Ishikawa (cell line): ENCODE results near the gene SMAD1.

ENCODE experiments used
- CEBPB ChIP-seq: IDR thresholded peaks from 2 replicates; pipeline ENCODE4 v1.6.1; 2012
- CREB1 ChIP-seq: IDR thresholded peaks from 2 replicates; pipeline ENCODE4 v1.6.1; 2012; ENCODE audit warnings: low read depth
- EGR1 ChIP-seq: IDR thresholded peaks from 2 replicates; pipeline ENCODE4 v1.6.1; 2012
- EP300 ChIP-seq: IDR thresholded peaks from 2 replicates; pipeline ENCODE4 v1.6.1; 2012; ENCODE audit warnings: borderline replicate concordance
- FOXM1 ChIP-seq: IDR thresholded peaks from 2 replicates; pipeline ENCODE4 v1.6.1; 2012; ENCODE audit warnings: low read depth, borderline replicate concordance
- NFIC ChIP-seq: IDR thresholded peaks from 2 replicates; pipeline ENCODE4 v1.6.1; 2012
- RAD21 ChIP-seq: IDR thresholded peaks from 2 replicates; pipeline ENCODE4 v1.6.1; 2012; ENCODE audit warnings: low read depth
- TAF1 ChIP-seq: IDR thresholded peaks from 2 replicates; pipeline ENCODE4 v1.6.1; 2012; ENCODE audit warnings: low read depth, mild to moderate bottlenecking
- TCF12 ChIP-seq: IDR thresholded peaks from 2 replicates; pipeline ENCODE4 v1.6.1; 2012; ENCODE audit warnings: low read depth
- TEAD4 ChIP-seq: IDR thresholded peaks from 2 replicates; pipeline ENCODE4 v1.6.1; 2012
- YY1 ChIP-seq: IDR thresholded peaks from 2 replicates; pipeline ENCODE4 v1.6.1; 2012; ENCODE audit warnings: low read depth
- ZBTB7A ChIP-seq: IDR thresholded peaks from 2 replicates; pipeline ENCODE4 v1.6.1; 2012; ENCODE audit warnings: low read depth
- TF ChIP-seq, protein P1 (sequence below): IDR thresholded peaks from 2 replicates; pipeline ENCODE4 v1.6.1; 2012; ENCODE audit warnings: low read depth, mild to moderate bottlenecking
- TF ChIP-seq, protein P2 (sequence below): IDR thresholded peaks from 2 replicates; pipeline ENCODE4 v1.6.1; 2012
- TF ChIP-seq, protein P3 (sequence below): IDR thresholded peaks from 2 replicates; pipeline ENCODE4 v1.6.1; 2012

SMAD1 gene

DNA sequence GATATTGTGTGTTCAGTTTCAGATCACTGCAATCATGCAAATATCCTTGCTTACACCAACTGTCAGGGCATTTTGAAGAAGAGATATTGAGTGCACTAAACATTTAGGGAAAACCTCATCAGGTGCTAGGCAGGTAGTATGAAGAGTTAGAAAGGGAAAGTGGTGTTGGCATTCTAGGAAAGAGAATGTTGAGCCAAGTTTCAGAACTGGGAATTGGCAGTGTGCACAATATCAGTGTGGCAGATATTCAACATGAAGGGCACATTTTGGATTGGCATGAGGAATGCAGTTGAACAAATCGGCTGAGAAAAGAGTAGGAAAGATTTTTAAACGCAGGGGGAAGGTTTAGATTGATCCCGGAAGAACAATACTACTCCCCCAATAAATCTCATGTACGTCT, 43.4 kb upstream of the SMAD1 start:
- no peak for TF ChIP-seq YY1
- no peak for TF ChIP-seq NFIC
- no peak for TF ChIP-seq TAF1
- TF ChIP-seq, protein P1, sequence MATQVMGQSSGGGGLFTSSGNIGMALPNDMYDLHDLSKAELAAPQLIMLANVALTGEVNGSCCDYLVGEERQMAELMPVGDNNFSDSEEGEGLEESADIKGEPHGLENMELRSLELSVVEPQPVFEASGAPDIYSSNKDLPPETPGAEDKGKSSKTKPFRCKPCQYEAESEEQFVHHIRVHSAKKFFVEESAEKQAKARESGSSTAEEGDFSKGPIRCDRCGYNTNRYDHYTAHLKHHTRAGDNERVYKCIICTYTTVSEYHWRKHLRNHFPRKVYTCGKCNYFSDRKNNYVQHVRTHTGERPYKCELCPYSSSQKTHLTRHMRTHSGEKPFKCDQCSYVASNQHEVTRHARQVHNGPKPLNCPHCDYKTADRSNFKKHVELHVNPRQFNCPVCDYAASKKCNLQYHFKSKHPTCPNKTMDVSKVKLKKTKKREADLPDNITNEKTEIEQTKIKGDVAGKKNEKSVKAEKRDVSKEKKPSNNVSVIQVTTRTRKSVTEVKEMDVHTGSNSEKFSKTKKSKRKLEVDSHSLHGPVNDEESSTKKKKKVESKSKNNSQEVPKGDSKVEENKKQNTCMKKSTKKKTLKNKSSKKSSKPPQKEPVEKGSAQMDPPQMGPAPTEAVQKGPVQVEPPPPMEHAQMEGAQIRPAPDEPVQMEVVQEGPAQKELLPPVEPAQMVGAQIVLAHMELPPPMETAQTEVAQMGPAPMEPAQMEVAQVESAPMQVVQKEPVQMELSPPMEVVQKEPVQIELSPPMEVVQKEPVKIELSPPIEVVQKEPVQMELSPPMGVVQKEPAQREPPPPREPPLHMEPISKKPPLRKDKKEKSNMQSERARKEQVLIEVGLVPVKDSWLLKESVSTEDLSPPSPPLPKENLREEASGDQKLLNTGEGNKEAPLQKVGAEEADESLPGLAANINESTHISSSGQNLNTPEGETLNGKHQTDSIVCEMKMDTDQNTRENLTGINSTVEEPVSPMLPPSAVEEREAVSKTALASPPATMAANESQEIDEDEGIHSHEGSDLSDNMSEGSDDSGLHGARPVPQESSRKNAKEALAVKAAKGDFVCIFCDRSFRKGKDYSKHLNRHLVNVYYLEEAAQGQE = no peak
- TF ChIP-seq EP300 = no peak
- TF ChIP-seq ZBTB7A = no peak
- TF ChIP-seq CREB1 = no peak
- TF ChIP-seq EGR1 = no peak
- TF ChIP-seq, protein P2, sequence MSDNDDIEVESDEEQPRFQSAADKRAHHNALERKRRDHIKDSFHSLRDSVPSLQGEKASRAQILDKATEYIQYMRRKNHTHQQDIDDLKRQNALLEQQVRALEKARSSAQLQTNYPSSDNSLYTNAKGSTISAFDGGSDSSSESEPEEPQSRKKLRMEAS = no peak
- no peak for TF ChIP-seq FOXM1
- TF ChIP-seq CEBPB = no peak
- TF ChIP-seq, protein P3, sequence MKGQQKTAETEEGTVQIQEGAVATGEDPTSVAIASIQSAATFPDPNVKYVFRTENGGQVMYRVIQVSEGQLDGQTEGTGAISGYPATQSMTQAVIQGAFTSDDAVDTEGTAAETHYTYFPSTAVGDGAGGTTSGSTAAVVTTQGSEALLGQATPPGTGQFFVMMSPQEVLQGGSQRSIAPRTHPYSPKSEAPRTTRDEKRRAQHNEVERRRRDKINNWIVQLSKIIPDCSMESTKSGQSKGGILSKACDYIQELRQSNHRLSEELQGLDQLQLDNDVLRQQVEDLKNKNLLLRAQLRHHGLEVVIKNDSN = no peak
- TF ChIP-seq RAD21 = no peak
- TF ChIP-seq TEAD4 = no peak
- TF ChIP-seq TCF12 = no peak

DNA sequence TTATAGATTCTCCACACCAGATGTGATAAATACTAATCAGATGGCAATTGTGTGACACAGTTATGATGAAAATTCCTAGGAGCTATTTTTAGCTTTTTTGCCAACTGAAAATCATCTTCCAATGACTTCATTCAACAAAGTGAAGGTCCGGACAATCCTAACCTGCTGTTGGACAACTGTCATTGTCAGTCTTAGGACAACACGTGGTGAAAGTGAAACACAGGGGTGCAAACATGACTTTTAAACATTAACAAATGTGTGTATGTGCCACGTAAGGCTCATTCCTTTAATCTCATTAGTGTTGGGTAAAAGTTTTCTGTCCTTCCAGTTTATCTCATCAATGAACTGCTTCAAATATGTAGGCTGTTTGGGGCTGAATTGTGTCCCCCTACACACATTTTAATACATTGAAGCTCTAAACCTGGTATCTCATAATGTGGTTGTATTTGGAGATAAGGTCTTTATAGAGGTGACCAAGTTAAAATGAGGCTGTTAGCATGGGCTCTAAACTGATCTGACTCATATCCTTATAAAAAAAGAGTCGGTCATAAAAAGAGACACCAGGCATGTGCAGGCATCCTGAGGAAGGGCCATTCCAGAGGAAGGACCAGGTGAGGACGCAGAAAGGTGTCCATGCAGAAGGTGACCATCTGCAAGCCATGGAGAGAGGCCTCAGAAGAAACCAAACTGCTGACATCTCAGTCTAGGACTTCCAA, 41.2 kb upstream of the SMAD1 start:
- TF ChIP-seq EP300 (no peak), TCF12 (no peak), CEBPB (no peak), ZBTB7A (no peak), YY1 (no peak), FOXM1 (no peak), TAF1 (no peak)
- TF ChIP-seq, protein P1 = no peak

DNA sequence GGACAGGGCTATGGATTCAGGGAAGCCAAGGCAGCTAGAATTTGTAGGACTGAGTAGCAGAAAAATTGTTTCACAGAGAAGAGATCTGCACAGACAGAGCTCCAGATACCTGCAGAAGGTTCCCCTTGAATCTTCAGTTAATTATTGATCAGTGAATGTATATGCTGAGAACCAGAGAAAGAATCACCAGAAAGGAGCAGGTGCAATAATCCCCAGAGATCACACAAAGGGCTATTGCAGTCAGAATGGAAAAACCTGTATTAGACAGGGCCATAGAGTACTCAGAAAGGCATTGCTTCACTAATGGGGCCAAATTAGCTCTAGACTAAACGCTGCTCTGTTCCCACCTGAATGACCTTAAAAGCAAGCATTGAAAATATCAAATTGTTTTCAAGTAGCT, 35.5 kb upstream of the SMAD1 start:
- no peak for TF ChIP-seq ZBTB7A
- TF ChIP-seq, protein P3 = no peak
- TF ChIP-seq EP300 = no peak
- no peak for TF ChIP-seq EGR1
- TF ChIP-seq, protein P1 = no peak
- no peak for TF ChIP-seq FOXM1
- no peak for TF ChIP-seq NFIC
- no peak for TF ChIP-seq TAF1

DNA sequence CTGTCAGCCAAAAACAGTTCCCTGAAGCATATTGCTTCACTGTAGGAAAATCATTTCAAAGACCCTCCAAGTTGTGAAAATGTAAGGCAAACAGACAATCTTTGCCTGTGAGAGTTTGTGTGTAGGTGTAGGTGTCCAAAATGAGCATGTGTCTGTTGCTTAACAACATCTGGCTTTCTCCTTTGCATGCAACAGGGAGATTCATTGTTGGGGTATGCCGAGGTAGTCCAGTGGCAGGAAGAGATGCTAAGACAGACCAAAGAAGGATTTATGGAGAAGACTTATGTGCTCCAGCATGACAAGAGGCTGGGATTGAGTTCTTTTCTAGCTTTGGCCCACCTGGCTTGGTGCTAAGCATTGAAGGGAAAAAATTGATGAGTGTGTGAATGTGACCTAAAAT, 29.8 kb upstream of the SMAD1 start:
- TF ChIP-seq ZBTB7A = no peak
- TF ChIP-seq NFIC = no peak
- no peak for TF ChIP-seq CEBPB
- TF ChIP-seq TEAD4 = no peak
- no peak for TF ChIP-seq EP300
- TF ChIP-seq, protein P3 = no peak
- TF ChIP-seq RAD21 = no peak
- no peak for TF ChIP-seq YY1
- TF ChIP-seq CREB1 = no peak
- TF ChIP-seq EGR1 = no peak
- no peak for TF ChIP-seq FOXM1
- TF ChIP-seq, protein P2 = no peak
